ENCODE measurements around the gene CCBE1. TPM values are rescaled to one million over a fixed set of nuclear protein-coding genes. Genes with fewer than 3 reads are reported as not detected.

The CCBE1 gene
- total and polyA plus RNA-seq, 9 of the 15 experiments (the other 6 are each of a cell fraction or from before 2014, with no cell fraction given) = 0.20 TPM; not detected in 8

- no peak overlapping the region for H3K4me2 ChIP-seq (ENCODE audit: insufficient read depth, low read length)
- H3K27ac ChIP-seq (ENCODE audit: extremely low read depth, low read depth, low read length) = no peak overlapping the region
- intact Hi-C loops (cut with micrococcal nuclease) = no loop called here
- no peak for DNase-seq (ENCODE audit: extremely low read depth in 1 of 4, low spot score in 3 of 4)
- ChIA-PET POLR2A (no interaction called here), CTCF (ENCODE audit: low intra/inter-chr PET ratio) (no interaction called here)
- no peak overlapping the region for H3K9ac ChIP-seq (ENCODE audit: insufficient read depth in 1 of 2, low read depth in 2 of 2, low read length in 2 of 2)
- no peaks in the 10 kb centered on the region for H3K9me1 ChIP-seq (ENCODE audit: control insufficient read depth, insufficient read depth, low read length)
- BruUV-seq (replicated peaks) = no TSS peak
- no peaks in the 10 kb centered on the region for H3K36me3 ChIP-seq (ENCODE audit: control insufficient read depth, insufficient read depth, low read length)
- no peak overlapping the region for H3K4me3 ChIP-seq
- TF ChIP-seq IRF2 (CRISPR knock-in tag; IDR thresholded peaks at IDR 0.05) = no peak
- TF ChIP-seq GABPB2 (CRISPR knock-in tag; conservative IDR thresholded peaks at IDR 0.05) = no peak
- TF ChIP-seq PTRF (tag; IDR thresholded peaks at IDR 0.05) = no peak
- TF ChIP-seq ARID2 (IDR thresholded peaks at IDR 0.05) = no peak
- no peak for TF ChIP-seq CREM (IDR thresholded peaks at IDR 0.05; ENCODE audit: low read depth)
- no peaks in the 10 kb centered on the region for H4K20me1 ChIP-seq (replicated peaks; ENCODE audit: control insufficient read depth, insufficient read depth, low read length)
- H2AFZ ChIP-seq (ENCODE audit: low read depth, low read length) = no peak overlapping the region
- H3K27me3 ChIP-seq (ENCODE audit: control insufficient read depth in 2 of 2, insufficient read depth in 2 of 2, low read length in 2 of 2) = peaks cover 0 to 14% of the 10 kb centered on the region in 2 experiments; a peak in 2 of 5 replicates
- in situ Hi-C loops (cut with MboI) = no loop called here
- ATAC-seq = no peak
- no peaks in the 10 kb centered on the region for H3K9me3 ChIP-seq (replicated peaks; ENCODE audit: control insufficient read depth, insufficient read depth, low read depth, low read length)
- WGBS (ENCODE audit: insufficient coverage, low coverage, missing lambda C conversion rate) = 2% methylated on average over 4 of the region's 4 CpGs
- H3K4me1 ChIP-seq (replicated peaks in 1 of 2; ENCODE audit: control insufficient read depth in 2 of 2, insufficient read depth in 2 of 2, low read length in 2 of 2) = no peaks in the 10 kb centered on the region
- H3K79me2 ChIP-seq (ENCODE audit: control insufficient read depth, insufficient read depth, low read length) = no peaks in the 10 kb centered on the region
- FAIRE-seq = no peak
Observed at GRCh38 chr18:59498506-59499086, 198.6 kb downstream of the CCBE1 start.

DNA sequence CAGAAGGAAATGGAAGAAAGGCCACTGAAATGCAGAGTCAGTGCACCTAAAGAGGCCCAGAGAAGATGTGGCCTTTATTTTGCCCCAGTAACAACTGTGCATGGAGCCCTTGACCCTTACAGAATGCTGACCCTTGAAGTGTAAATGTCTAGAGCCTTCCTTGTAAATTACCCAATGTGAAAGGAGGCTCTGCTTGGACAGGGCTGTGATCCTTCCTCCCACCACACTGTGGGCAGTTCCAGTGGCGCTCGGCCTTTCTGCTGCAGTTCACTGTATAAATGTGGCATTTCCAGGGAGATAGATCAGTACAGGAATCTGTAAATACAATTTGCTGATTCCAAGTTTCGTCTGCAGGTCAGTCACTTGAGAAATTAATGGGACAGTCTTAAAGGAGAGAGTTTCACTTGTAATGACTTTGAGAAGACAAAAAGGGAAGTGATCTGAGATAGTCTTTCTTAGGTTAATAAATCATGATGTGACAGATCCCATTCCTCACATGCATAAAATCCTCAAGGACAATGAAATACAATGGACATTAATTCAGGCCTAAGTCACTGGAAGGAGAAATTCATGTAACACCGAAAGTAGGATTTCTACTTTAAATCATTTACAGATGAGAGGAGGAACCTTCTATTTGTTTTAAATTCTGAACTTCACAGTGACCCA is 204.3 kb downstream of the CCBE1 start:
- Histone ChIP-seq H3K36me3 (ENCODE audit: control insufficient read depth, insufficient read depth, low read length) (no peaks in the 10 kb centered on the region), H3K27me3 (ENCODE audit: control insufficient read depth in 2 of 2, insufficient read depth in 2 of 2, low read length in 2 of 2) (peaks cover 0 to 5% of the 10 kb centered on the region in 2 experiments; a peak in 1 of 5 replicates), H3K9ac (ENCODE audit: insufficient read depth in 1 of 2, low read depth in 2 of 2, low read length in 2 of 2) (no peak overlapping the region), H3K9me1 (ENCODE audit: control insufficient read depth, insufficient read depth, low read length) (no peaks in the 10 kb centered on the region), H3K4me1 (replicated peaks in 1 of 2; ENCODE audit: control insufficient read depth in 2 of 2, insufficient read depth in 2 of 2, low read length in 2 of 2) (no peaks in the 10 kb centered on the region), H3K79me2 (ENCODE audit: control insufficient read depth, insufficient read depth, low read length) (no peaks in the 10 kb centered on the region), H3K4me2 (ENCODE audit: insufficient read depth, low read length) (no peak overlapping the region), H2AFZ (ENCODE audit: low read depth, low read length) (no peak overlapping the region), H3K27ac (ENCODE audit: extremely low read depth, low read depth, low read length) (no peak overlapping the region), H3K4me3 (no peak overlapping the region), H3K9me3 (replicated peaks; ENCODE audit: control insufficient read depth, insufficient read depth, low read depth, low read length) (no peaks in the 10 kb centered on the region), H4K20me1 (replicated peaks; ENCODE audit: control insufficient read depth, insufficient read depth, low read length) (no peaks in the 10 kb centered on the region)
- intact Hi-C loops (cut with micrococcal nuclease) = no loop called here
- POLR2A ChIA-PET = no interaction called here
- CTCF ChIA-PET (ENCODE audit: low intra/inter-chr PET ratio) = no interaction called here
- DNase-seq (ENCODE audit: extremely low read depth in 1 of 4, low spot score in 3 of 4) (no peak), ATAC-seq (no peak), FAIRE-seq (no peak)
- 2% methylated on average over 4 of the region's 4 CpGs for WGBS (ENCODE audit: insufficient coverage, low coverage, missing lambda C conversion rate)
- in situ Hi-C loops (cut with MboI) = no loop called here
- TF ChIP-seq MEIS2 (IDR thresholded peaks at IDR 0.05; ENCODE audit: partially characterized antibody) (peak; percentile 50), PKNOX1 (IDR thresholded peaks at IDR 0.05) (peak; percentile 59; the same call in 1 of the 2 replicates), ZBTB26 (CRISPR knock-in tag; IDR thresholded peaks at IDR 0.05) (no peak), SPI1 (IDR thresholded peaks at IDR 0.05; ENCODE audit: borderline replicate concordance, low read depth, low read length) (0 out of 2 replicates have a peak, but pooled peaks have one; percentile 5)
- BruUV-seq (replicated peaks) = no TSS peak
